Renal cortical epithelial cell (primary cell): ENCODE measurements around the gene RBMS3. TPM values are rescaled to one million over a fixed set of nuclear protein-coding genes. Genes with fewer than 3 reads are reported as not detected.

Source experiments
- DNase-seq: peaks from one replicate; pipeline ENCODE4 v3.0.0-alpha.2; 2011; ENCODE audit warnings: low read depth
- total RNA-seq: library from RNA; depleted of rRNA; stranded (reverse); fragments of >200 nt; gene quantifications from 2 replicates; pipeline ENCODE4 v1.2.3, GENCODE V29; 2014

The RBMS3 gene
- total RNA-seq, 1 donor from 2014 or later, result 26.7 TPM

DNA sequence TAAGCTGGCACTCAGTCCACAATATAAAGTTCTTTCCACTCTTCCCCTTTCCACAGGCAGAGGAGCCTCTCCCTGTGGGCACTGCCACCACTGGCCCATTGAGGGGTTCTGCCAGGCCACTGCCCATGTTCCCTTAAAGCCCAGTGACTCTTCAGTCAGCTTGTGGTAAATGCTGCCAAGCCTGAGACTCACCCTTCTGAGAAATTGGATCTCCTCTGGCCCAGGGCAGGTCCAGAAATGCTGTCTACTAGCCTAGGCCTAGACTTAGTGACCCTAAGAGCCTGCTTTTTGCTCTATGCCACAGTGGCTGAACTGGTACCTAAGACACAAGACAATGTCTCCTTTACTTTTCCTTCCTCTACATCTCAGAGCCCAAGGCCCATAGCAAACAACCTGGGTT, 295.8 kb downstream of the RBMS3 start:
- no peak for DNase-seq

DNA sequence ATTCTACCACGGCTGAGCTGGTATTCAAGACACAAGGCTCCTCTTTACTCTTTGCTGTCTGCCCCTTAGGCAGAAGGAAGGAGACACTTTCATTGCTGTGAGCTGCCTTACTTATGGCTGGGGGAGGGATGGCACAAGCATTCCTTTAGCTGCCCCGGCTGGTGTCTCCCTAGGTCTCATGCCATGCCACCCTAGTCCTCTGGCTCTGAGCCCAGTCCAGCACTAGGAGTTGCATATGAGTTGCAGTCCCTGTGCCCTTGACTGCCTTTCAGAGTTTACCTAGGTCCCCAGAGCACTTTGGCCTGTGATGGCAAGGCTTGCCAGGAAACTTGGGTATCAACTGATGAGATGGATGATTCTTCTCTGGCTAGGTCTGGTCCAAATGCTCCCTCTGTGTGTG, 296.4 kb downstream of the RBMS3 start:
- DNase-seq, result no peak

- DNase-seq, result no peak
Observed at GRCh38 chr3:29581311-29581710, 300.4 kb downstream of the RBMS3 start.

DNA sequence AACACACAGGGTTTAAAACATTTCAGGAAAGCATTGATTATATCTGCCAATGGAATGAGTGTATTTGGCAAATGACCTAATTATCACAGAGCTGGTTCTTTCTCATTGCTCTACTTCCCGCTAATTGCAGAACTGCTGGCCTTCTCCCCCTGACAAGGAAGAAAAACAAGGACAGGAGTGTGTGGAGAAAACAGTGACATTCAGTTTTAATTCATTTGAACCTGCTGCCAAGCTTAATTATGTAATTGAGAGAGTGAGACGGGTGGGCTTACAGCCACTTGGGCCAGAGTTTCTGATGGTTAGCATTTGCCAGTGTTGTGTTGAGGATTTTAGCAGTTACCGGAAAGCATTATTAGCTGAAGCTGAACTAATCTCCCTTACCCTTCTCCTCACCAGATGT, 301.4 kb downstream of the RBMS3 start:
- no peak for DNase-seq

DNA sequence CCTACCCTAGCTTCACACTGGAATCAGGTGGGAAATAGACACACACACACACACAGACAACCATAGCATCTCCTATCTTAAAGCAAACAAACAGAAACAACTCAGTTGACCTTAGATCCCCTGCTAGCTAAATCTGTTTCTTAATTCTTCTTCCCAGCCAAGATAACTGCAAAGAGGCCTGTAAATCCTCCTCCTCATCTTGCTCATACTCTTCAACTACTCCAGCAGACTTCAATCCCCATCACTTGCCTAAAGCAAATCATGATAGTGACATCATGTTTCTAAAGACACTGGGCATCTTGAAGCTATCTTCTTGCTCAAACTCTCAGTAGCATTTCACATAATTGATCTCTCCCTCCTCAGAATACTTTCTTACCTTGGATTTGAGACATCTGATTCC, 303.0 kb downstream of the RBMS3 start:
- DNase-seq, result no peak

DNA sequence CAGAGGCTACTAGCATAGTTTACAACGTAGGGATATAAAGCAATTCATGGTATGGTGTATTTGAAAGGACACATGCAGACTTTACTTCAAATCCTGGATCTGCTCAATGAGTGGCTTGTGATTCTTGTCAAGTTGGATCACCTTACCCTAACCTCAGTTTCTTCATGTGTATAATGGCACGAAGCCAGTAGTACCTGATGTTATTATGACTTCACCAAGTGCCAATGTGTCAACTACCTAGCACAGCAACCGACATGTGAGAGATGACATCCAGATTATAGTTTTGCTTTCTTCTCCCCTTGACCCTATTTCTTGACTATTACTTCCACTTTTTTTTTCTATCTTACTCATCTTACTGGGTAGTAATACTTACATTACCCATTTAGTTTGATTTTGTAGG, 304.5 kb downstream of the RBMS3 start:
- DNase-seq, result no peak

DNA sequence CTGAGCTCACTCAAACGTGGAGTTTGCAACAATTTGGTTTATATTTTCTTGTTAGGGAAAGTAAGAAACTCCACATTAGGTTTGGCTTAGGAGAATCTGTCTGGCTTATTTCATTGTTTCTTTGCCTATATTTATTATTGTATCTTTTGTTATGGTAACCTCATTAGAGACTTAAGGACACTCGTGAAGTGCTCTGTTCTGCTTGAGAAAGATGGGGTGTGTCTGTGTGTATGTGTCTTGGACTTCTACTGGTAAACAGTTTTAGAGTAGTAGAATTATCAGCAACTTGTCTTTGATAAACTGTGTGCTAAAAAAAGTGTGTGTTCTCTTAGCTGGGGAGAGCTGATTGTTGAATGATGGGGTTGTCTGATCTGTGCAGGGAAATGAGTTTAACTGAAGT, 306.5 kb downstream of the RBMS3 start:
- no peak for DNase-seq

GRCh38 chr3:29590012-29590411, 309.1 kb downstream of the RBMS3 start:
- DNase-seq, result no peak

GRCh38 chr3:29590461-29590860, 309.6 kb downstream of the RBMS3 start:
- DNase-seq, result no peak

DNA sequence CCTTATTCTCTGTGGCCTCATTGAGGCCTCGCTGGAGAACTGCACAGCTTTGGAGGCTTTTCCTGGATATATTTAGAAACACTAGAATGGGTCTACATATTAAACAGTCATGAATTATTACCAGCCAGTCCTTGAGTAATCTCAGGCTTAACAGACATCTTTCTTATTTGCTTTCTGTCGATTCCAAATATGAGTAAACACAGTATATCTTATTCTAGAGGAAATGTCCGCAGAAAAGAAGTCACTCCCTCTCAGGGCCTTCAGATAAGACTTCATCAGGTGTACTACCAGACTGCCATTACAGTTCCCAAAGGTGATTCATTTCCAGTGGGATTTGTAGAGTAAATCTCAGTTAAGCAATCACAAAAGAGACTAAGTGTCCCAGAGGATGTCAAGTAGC, 310.7 kb downstream of the RBMS3 start:
- DNase-seq, result no peak

DNA sequence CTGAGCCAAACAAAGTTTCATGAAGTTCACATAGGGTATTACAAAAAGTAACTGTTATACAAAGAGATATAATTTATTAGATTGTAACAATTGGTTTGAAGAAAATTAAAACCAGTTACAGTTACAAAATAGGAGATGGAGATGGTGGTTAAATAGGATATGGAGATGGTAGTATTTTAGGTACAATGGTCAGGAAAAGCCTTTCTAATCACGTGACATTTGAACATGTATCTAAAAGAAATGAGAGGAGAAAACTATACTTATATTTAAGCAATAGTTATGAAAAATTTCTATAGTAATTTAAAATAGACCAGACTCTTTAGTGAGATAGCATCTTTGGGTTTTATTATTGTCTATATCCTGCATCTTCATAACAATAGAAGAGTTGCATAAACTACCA, 312.9 kb downstream of the RBMS3 start:
- no peak for DNase-seq

- no peak for DNase-seq
Observed at GRCh38 chr3:29594261-29594660, 313.4 kb downstream of the RBMS3 start.

DNA sequence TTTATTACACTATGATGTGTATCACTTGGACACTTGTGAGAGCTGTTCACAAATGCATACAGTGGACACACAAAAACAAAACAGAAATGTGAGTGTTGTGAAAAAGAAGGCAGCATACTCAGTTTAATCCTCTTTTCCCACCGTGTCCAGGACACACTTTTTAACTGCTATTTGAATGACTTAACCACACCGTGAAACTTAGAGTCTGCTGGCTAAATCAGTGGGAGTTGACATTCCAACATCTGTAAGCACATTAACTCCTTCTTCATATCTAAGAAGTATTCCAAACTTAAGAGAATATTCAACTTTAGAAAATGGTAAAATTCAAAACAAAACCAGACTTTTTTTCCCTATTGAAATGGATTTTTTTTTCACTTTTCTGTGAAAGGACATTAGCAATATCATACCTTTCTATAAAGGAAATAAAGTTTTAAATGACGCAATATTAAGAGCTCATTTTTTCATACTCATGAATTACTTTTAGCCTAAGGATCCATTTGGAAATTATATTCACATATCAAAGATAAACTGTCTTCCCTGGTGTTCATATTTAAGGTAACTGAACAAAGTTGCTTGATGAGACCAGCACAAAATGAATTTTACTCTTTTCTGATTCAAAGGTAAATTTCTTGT, 316.6 kb downstream of the RBMS3 start:
- peak; percentile 43 for DNase-seq

- no peak for DNase-seq
Observed at GRCh38 chr3:29601861-29602585, 321.2 kb downstream of the RBMS3 start.

DNA sequence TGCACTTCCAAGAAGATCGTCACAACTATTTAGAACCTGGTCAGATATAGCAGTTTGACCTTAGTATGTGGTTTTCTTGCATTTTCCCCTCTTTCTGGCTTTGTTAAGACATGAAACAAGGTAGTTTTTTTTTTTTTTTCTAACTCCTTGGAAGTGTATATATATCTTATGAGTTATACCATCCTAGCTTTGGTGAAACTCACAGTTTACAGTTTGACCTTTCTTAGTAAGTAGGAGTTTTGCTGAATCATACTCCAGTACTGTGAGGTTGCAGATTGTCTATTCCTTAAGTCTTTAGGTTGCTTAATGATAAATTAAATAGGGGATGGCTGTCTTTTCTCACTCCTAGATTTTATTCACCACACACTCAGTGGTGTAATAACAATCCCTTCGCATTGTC, 325.0 kb downstream of the RBMS3 start:
- peak; percentile 61 for DNase-seq

GRCh38 chr3:29606416-29606815, 325.5 kb downstream of the RBMS3 start:
- no peak for DNase-seq

DNA sequence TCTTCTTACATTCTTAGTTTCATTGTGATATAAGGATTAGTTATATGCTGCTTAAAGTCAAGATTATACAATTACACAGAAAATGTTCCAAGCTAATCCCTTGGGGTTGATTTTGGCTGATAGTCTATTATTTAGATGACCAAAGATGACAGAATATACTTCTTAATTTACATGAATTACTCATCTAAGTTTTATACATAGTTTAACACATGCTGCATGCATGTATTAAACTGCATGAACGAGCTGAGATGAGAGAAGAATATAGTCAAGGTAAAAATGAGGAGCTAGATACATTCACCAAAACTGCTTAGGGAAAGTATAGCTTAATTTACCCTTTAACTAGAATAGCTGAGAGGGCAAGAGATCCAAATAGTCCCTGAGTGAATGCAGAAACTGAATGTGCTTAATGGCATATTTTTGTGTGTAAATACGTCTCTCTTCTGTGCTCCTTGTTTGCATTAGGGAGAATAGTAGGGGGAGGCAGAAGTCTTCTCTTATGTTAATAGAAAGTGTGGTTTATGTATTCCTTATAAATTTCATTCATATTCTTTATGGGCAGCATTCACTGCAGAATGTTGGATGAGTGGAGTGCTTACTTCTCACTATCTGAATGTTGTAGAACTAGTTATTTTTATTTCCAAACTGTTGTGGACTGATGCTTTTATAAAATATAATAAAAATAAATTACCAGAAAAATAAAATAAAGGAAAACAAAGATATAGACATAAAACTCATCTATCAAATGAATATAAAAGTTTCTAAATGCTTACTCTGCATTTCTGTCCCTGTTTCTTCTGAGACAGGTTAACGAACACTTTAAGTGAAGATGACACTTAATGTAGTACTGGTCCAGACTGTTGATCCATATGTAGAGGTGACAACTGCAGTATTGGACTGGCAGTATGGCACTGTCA, 327.8 kb downstream of the RBMS3 start:
- DNase-seq, result no peak

- no peak for DNase-seq
Observed at GRCh38 chr3:29609328-29609811, 328.5 kb downstream of the RBMS3 start.

GRCh38 chr3:29610781-29611180, 329.9 kb downstream of the RBMS3 start:
- DNase-seq, result no peak

DNA sequence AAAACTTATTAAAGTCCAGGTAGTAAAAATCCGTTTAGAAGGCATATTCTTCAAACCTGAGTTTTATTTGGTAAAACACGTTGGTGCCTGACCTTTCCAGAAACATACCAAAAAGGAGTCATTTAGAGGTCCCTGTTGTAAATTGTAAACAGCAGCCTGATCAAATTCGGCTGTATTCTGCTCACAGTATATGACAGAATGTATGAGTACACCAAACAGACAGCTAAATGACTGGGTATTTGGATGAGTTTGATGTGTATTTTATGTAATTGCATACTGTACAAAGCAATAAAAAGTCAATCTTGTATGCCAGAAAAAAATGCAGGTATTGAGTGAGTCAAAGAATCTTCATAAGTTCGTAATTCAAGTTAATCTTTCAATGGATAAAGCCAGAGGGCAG, 330.4 kb downstream of the RBMS3 start:
- no peak for DNase-seq

GRCh38 chr3:29612536-29612935, 331.7 kb downstream of the RBMS3 start:
- DNase-seq, result no peak

DNA sequence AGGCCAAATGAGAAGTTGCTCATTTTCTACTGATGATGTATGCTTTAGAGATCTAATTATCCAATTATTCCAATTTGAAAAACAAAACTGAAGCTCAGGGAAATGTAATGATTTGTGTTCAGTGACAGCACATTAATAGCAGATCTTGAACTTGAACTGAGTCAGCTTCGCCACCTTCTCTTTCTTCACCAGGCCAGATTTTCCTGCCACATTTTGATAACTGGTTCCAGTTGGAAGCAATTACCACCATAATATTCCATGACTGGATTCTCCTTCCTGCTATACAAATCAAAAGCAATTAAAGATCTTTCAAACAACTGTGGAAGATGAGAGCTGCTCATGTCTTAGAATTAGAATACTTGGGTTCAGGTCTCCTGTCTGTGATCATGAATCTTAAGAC, 334.1 kb downstream of the RBMS3 start:
- DNase-seq, result no peak
